SW 1271 (cell line): ENCODE measurements around the gene TMEM134.

Source experiments
- DNase-seq, 2 experiments: peaks; one replicate each; lab custom pipeline; 2025; lab: John Stamatoyannopoulos, UW

Gene TMEM134

DNA sequence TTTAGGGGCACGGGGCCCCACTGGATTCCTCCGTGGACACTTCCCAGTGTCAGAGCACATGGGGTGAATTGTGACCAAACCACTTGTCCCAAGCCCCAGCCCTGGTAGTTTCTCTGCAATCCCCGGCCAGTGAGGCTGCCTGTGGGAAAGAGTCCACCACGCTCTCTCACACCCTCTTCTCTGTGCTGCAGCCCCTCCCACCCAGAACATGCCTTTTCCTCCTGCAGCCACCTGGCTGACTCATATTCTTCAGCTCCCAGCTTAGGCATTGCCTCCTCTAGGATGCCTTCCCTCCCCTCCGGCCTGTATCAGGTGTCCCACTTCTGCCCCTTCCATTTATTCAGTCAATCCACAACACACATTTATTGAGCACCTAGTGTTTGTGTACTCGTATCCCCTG, 46.2 kb downstream of the TMEM134 start:
- DNase-seq: no peak

DNA sequence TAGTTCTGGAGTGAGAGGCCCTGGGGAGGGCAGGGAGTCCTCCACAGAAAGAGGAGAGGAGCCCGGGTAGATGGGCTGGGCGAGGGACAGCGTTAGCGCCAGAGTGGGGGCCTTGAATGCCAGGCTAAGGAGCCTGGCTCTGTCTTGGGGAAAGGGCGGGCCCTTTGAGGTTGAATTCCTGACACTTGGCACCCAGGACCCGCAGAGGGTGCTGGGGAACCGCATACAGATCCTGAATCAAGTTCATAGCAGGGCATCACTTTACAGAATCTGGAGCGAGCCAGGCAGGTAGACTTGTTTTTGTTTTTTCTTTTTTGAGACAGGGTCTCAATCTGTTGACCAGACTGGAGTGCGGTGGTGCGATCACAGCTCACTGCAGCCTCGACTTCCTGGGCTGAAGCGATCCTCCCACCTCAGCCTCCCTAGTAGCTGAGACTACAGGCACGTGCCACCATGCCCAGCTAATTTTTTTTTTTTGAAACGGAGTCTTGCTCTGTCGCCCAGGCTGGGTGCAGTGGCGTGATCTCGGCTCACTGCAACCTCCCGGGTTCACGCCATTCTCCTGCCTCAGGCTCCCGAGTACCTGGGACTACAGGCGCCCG, 47.5 kb downstream of the TMEM134 start:
- DNase-seq: no peak

DNA sequence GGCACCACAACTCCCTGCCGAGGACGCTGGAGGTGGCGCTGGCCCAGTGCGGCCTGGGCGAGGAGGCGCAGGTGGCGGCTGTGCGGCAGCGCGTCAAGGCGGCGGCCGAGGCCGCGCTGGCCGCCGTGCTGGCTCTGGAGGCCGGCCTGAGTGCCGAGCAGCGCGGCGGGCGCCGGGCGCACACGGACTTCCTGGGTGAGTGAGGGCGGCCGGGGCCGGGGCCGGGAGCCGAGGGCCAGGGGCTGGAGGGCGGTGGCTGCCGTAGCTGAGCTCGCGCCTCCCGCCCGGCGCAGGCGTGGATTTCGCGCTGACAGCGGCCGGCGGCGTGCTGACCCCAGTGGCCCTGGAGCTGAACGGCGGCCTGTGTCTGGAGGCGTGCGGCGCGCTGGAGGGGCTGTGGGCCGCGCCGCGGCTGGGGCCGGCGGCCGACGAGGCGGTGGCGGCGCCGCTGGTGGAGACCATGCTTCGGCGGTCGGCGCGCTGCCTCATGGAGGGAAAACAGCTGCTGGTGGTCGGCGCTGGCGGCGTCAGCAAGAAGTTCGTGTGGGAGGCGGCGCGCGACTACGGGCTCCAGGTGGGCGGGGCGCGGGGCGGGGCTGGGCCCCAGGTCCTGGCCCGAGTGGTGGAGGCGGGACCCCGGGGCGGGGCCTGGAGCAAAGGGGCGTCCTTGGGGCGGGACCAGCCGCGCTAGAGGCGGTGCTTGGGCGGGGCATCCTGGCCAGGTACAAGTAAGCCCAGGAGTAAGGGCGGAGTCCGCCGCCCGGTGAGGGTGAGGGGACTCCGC, 48.2 kb downstream of the TMEM134 start:
- DNase-seq: peak; percentile 71 to 88

DNA sequence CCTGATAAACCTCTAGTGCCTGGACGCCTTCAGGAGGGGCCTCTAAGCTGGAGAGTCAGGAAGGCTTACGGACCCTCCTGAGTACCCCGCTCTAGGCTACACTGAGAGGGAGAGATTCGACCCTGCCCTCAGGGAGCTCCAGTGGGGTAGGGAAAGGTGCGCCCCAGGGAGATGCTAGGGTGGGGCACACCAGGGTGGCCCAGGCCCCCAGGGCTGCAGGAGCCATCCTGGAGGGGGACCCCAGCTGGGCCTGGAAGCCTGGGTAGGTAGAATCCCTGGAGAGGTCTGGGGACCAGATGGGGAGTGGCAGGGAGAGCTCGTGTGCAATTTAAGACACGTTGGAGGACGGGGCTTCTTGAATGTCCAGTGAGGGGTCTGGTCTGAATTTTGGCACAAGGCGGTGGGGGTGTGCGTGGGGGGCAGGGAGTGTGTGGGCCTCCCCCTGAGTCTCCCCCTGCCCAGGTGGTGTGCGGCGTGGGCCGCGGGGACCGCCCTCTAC, 48.9 kb downstream of the TMEM134 start:
- no peak for DNase-seq

DNA sequence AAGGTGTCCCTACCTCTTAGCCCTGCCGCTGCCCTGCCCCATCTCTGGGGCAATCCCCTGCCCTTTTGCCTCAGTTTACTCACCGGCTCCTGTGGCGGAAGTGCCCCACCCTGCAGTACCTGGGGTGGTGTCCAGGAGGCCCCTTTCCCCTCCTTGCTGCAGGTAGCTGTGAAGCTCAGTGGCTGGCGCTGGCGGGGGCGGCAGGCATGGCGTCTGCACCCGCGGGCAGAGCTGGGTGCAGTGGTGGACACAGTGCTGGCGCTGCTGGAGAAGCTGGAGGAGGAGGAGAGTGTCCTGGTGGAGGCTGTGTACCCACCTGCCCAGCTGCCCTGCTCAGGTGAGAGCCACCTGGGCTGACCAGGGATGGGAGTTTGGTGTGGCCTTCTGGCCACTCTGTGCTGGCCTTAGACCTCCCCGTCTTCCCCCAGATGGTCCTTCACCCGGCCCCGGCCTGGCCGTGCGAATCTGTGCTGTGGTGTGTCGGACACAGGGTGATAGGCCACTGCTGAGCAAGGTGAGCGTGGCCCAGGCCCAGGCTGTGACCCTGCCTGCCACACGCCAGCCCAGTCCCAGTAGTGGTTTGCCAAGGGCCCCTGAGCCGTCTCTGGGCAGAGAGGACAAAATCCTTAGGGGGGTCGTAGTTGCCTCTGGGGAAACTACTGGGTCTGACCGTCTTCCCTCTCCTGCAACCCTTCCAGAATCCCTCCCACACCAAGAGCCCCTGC, 49.6 kb downstream of the TMEM134 start:
- no peak for DNase-seq

DNA sequence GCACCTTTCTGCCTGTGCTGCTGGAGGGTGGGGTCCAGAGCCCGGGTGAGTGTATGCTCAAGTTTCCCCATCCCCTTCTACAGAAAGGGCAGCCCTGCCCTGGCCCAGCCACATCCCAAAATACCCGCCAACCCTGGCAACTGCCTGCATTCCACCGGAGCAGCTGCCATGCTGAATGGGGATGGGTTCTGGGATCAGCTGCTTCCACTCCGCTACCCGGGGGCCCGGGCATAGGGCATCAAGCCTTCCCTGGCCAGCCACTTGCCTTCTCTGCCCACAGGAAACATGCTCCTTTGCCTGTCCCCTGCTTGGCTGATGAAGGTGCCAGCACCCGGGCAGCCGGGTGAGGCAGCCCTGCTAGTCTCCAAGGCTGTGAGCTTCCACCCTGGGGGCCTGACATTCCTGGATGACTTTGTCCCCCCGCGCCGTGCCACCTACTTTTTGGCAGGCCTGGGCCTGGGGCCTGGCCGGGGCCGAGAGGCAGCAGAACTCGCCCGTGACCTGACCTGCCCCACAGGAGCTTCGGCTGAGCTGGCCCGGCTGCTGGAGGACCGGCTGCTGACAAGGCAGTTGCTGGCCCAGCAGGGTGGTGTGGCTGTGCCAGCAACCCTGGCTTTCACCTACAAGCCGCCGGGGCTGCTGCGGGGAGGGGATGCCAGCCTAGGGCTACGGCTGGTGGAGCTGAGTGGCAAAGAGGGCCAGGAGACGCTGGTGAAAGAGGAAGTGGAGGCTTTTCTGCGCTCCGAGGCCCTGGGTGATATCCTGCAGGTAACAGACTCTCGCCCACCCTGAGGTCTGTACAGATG, 50.4 kb downstream of the TMEM134 start:
- DNase-seq: no peak

DNA sequence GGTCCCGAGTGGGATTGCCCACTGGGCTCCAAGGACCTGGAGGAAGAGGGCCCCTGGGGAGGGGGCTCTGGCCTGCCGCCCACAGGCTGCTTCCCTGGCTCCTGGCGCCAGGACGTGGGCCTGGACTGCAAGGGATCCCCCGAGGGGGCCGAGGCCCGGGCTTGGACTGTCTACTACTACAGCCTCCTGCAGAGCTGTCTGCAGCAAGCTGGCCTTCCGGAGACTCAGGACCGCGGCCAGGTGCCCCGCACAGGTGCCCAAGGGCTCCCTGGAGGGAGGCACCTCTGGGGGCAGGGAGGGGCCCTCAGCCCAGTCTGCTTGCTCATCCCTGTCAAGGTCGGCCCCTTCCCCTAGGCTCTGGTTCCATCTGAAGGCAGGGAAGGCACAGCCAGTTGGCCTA, 51.6 kb downstream of the TMEM134 start:
- no peak for DNase-seq

DNA sequence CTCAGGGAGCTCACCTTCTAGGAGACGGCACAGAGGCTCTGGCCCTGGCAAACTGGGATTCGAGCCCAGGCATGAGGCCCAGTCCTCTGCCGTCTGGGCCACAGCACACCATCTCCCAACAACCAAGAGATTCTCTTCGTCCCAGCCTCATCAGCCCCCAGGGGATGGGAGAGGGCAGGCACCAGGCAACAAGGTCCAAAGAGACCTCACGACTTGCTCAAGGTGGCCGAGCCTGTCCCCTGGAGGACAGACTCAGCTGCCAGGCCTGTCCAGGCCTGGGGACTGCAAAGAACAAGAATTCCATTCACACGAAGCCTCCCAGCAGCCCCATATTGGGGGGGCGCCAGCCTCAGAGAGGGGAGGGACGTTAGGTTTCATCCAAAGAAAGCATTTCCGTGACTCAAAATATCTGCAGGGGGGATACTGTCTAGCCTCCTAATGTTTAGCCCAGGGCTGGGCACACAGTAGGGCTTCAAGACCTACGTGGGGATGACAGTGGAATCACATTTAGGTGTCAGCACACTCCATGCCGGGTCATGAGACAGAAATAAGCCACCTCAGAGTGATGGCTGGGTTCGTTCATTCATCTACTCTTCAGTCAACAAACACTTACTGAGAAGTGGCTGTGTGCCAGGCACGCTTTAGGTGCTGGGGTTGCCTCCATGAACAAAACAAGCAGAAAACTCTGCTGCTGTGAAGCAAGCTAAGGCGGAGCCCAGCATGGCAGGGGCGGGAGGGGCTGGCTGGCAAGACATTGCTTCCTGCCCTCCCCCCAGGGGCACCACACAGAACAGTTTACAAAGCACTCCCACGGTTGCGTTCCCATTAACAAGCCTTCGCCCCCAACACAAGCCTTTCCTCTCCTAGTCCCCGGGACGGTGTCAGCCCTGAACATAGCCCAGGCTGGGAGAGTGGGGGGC, 52.4 kb downstream of the TMEM134 start:
- DNase-seq: peak in 1 of 2 experiments; percentile 20

DNA sequence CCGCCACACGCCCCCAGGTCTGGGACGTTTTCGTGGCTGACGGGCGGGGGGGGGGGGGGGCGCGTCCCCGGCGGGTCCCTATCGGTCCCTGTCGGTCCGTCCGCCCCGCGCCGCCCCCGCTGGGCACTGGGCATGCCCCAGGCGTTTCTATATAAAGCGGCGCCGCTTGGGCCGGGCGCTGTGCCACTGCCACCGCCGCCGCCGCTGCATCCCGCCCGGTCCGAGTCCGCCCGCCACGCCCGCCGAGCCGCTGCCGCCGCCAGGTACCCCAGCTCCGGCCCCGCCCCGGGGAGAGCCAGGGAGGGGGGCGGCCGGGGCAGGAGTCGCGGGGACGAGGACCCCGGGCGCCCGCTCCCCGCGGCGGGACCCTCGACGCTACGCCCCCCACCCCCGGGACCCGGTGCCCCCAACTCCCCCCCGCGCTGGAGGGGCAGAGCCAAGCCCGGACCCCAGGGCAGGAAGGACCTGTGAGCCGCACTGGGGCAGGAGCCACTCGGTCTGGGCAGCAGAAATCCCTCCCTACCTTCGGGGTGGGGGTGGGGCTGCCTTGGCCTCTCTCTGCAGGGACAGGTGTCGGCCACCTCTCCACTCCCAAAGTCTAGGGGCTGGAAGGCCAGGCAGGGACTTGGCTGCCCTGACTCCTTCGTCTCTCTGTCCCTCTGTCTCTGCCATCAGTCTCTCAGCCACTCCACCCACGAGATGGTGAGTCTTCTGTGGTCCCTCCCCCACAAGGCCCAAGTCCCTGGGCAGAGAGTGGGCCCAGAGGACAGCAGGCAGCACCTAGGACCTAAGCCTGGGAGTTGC, 53.3 kb downstream of the TMEM134 start, which contains the start of gene CARNS1:
Gene CARNS1, plus strand, starts transcription at position 178 of the 804 bp plus-strand sequence. Its CDS starts 522 bp downstream, at position 700.
- DNase-seq: no peak

DNA sequence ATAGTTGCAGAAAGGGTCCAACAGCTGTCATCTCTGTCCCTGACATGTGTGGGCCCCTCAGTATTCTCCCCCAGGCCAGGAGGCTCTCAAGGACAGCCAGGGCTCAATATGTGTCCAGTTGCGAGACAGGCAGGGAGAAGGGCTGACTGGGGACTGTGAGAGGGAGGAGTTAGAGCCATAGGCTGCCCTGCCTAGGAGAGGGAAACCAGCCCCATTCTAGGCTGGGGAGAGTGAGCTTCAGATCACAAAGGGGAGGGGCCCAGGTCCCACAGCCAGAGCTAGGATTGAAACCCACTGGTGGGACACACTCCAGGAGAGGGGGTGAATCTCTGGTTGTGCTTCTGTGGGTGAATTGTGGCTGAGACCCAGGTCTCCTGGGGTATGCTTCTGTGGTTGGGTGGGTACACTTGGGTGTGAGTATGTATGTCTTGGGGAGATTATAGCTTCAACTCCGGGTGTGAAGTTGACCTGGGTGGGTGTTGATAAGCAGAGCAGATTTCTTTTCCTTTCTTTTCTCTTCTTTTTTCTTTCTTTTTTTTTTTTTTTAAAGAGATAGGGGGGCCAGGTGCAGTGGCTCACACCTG, 55.7 kb downstream of the TMEM134 start:
- DNase-seq: no peak

DNA sequence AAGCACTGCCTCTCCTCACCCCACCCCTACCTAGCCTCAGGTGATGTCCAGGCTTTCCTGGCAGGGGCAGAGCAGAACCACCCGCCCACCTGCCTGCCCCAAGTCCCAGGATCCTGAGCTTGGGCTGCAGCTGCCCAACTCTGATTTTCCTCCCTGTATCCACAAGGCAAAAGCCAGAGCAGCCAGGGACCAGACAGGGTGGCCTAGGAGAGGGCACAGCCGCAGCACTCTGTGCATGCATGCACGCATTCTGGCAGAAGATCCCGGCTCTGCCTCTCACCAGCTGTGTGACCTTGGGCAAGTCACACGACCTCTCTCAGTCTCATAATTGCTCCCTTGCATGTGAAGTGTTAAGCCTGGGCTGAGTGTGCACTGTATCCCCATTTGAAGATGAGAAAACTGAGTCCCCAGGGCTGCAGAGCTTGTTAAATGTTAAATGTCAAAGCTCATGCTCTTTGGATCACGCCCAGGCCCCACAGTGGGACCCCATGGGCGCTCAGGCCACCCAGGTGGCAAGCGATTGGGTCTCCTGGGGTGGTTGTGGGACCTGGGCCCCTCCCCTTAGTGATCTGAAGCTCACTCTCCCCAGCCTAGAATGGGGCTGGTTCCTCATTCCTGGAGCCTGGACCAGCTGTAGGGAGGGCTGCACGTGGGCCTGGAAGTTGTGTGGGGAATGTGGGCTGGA, 56.4 kb downstream of the TMEM134 start:
- DNase-seq: no peak

DNA sequence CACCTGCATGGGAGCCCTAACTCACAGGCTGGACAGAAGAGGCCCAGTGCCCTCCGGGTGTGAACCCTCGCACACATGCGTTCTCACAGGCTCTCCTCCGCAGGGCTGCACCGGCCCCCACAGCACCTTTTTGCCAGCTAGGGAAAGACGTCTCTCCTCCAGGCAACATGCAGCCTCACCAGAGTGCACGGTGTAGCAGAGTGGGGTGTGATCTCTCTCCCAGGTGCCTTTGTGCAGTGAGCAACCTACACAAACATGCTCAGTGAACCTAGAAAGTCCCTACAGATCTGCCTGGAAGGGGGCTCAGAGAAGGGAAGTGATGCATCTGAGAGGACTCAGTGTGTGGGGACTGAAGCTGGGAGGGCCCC, 57.3 kb downstream of the TMEM134 start:
- no peak for DNase-seq
